ENCODE data around the gene MCOLN1. TPM values are rescaled to one million over a fixed set of nuclear protein-coding genes. Genes with fewer than 3 reads are reported as not detected.

The MCOLN1 gene
- total RNA-seq, 2 experiments from 2014 or later, result 7.9 to 9.2 TPM

DNA sequence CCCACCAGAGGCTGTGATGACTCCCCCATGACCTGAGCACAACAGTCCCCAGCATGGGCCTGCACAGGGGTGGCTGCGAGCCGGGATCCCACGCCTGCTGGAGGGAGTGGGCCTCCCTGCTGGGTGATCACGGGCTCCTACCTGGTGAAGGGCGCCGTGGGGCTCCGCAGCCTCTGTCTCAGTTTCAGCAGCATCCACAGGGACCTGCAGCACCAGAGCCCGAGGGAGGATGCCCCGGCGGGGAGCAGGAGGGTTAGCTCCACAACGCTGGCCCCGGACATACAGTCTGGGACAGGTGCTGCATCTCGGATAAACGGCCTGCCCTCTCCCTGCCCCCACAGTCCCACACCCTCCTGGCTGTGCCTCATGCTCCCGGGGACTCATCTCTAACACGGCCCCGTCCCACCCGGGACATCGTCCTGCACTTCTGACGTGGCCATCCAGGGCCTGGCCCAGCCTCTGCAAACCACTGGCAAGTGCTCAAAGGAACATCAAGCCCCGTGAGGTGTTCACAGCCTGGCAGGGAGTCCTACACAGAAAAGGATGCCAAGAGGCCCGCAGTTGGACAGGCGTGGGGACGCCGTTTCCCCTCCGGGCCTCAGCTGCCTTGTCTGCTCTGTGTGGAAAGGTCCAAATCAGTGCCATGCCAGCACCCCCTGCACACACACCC is 44.1 kb upstream of the MCOLN1 start:
- POLR2A ChIA-PET, result no interaction called here
- CTCF ChIA-PET, result no interaction called here
- Mint-ChIP-seq H3K4me3 (no peak overlapping the region), H3K27me3 (no peaks in the 10 kb centered on the region), H3K27ac (no peak overlapping the region), H3K9me3 (no peaks in the 10 kb centered on the region), H3K4me1 (ENCODE audit: low read depth) (peaks cover 3% of the 10 kb centered on the region), H3K36me3 (ENCODE audit: low read depth) (no peaks in the 10 kb centered on the region)
- ATAC-seq (no peak), DNase-seq (no peak)
- intact Hi-C loops (cut with micrococcal nuclease), result no loop called here
- TF ChIP-seq, protein P1, sequence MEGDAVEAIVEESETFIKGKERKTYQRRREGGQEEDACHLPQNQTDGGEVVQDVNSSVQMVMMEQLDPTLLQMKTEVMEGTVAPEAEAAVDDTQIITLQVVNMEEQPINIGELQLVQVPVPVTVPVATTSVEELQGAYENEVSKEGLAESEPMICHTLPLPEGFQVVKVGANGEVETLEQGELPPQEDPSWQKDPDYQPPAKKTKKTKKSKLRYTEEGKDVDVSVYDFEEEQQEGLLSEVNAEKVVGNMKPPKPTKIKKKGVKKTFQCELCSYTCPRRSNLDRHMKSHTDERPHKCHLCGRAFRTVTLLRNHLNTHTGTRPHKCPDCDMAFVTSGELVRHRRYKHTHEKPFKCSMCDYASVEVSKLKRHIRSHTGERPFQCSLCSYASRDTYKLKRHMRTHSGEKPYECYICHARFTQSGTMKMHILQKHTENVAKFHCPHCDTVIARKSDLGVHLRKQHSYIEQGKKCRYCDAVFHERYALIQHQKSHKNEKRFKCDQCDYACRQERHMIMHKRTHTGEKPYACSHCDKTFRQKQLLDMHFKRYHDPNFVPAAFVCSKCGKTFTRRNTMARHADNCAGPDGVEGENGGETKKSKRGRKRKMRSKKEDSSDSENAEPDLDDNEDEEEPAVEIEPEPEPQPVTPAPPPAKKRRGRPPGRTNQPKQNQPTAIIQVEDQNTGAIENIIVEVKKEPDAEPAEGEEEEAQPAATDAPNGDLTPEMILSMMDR (IDR thresholded peaks at IDR 0.05), result no peak

DNA sequence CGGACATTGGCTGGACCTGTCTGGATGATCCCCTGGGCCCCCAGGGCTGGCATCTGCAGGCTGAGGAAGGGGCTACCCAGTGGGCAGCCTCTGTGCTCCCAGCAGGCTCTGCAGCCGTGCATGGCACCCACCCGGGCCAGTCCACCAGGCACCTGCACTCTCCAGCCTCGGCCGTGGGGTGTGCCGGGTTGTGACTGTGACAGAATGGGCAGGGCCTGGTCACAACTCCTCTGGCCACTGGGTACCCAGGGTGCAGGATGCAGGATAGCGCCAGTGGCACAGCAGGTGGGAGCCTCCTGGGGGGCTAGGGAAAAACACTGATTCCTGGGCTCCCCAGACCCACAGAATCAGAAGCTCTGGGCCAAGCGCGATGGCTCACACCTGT is 43.6 kb upstream of the MCOLN1 start:
- Mint-ChIP-seq H3K9me3 (no peaks in the 10 kb centered on the region), H3K4me3 (no peak overlapping the region), H3K36me3 (ENCODE audit: low read depth) (no peaks in the 10 kb centered on the region), H3K27ac (no peak overlapping the region), H3K27me3 (no peaks in the 10 kb centered on the region), H3K4me1 (ENCODE audit: low read depth) (peaks cover 4% of the 10 kb centered on the region)
- TF ChIP-seq, protein P1 (IDR thresholded peaks at IDR 0.05), result no peak
- CTCF ChIA-PET, result no interaction called here
- POLR2A ChIA-PET, result no interaction called here
- DNase-seq (no peak), ATAC-seq (no peak)
- intact Hi-C loops (cut with micrococcal nuclease), result no loop called here

DNA sequence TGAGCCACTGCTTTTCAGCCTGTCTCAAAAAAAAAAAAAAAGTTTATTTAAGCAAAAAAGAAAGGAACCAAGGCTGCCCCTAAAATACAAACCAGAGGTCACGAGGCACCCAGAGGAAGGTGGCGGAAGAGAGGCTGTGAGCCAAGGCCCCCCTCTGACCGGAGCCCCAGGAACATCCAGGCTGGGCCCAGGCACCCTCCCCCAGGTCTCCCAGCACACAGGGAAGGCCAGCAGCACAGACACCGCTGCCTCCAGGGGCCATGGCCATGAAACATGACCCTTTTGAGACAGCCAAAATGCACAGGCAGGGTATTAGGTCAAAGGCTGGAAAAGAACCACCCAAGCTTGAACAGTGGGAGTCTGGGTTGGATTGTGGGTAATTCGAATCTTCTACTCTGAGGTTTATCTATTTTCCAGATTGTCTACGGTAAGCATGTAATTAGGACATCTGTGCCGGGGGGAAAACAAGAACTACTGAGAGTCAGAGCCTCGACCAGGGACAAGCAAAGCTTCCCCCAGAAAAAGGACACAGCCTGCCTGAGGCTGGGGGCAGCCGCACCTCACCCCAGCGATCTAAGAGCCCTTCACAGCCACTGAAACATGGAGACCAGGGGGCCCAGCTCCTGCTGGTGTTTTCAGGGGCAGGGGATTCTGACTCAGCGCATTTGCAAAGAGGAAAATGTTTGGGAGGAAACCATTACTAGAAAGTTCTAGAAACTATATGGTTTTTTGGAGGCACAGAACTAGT is 42.0 kb upstream of the MCOLN1 start:
- H3K9me3 Mint-ChIP-seq, result no peaks in the 10 kb centered on the region
- DNase-seq (no peak), ATAC-seq (no peak)
- POLR2A ChIA-PET, result interaction anchor here (0.6 to 1.1 kb wide), 2 partner anchors 16 to 29 kb away, joined by 3 read pairs; no protein-coding TSS in a partner anchor
- no peaks in the 10 kb centered on the region for H3K27me3 Mint-ChIP-seq
- CTCF ChIA-PET, result no interaction called here
- TF ChIP-seq, protein P1 (IDR thresholded peaks at IDR 0.05), result no peak
- H3K36me3 Mint-ChIP-seq (ENCODE audit: low read depth), result no peaks in the 10 kb centered on the region
- H3K27ac Mint-ChIP-seq, result no peak overlapping the region
- peaks cover 4% of the 10 kb centered on the region for H3K4me1 Mint-ChIP-seq (ENCODE audit: low read depth)
- intact Hi-C loops (cut with micrococcal nuclease), result no loop called here
- no peak overlapping the region for H3K4me3 Mint-ChIP-seq

DNA sequence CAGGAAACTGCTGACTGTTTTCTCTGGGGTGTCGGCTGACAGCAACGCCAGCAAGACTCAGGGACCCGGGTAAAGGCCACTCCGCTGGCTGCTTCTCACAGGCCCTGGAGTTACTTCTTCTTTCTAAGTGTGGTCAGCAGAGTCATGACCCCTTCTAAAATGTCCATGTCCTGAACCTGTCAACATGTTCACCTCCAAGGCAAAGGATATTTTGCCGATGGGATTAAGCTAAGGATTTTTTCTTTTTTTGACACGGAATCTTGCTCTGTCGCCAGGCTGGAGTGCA is 41.5 kb upstream of the MCOLN1 start:
- ChIA-PET CTCF (no interaction called here), POLR2A (interaction anchor here (0.6 to 1.1 kb wide), 2 partner anchors 17 to 29 kb away, joined by 3 read pairs; no protein-coding TSS in a partner anchor)
- H3K27me3 Mint-ChIP-seq, result no peaks in the 10 kb centered on the region
- intact Hi-C loops (cut with micrococcal nuclease), result no loop called here
- no peak overlapping the region for H3K27ac Mint-ChIP-seq
- no peak overlapping the region for H3K4me3 Mint-ChIP-seq
- no peaks in the 10 kb centered on the region for H3K9me3 Mint-ChIP-seq
- ATAC-seq (no peak), DNase-seq (no peak)
- TF ChIP-seq, protein P1 (IDR thresholded peaks at IDR 0.05), result no peak
- H3K36me3 Mint-ChIP-seq (ENCODE audit: low read depth), result no peaks in the 10 kb centered on the region
- peaks cover 4% of the 10 kb centered on the region for H3K4me1 Mint-ChIP-seq (ENCODE audit: low read depth)

Measured in activated CD8-positive, alpha-beta T cell treated with anti-CD3 and anti-CD28 coated beads for 36 hours (primary cell).